ENCODE results near the gene ATP11A. TPM values are rescaled to one million over a fixed set of nuclear protein-coding genes. Genes with fewer than 3 reads are reported as not detected.

ATP11A gene
- total and polyA plus RNA-seq, 9 donors = 6.6 to 72.7 (median 34.9) TPM

DNA sequence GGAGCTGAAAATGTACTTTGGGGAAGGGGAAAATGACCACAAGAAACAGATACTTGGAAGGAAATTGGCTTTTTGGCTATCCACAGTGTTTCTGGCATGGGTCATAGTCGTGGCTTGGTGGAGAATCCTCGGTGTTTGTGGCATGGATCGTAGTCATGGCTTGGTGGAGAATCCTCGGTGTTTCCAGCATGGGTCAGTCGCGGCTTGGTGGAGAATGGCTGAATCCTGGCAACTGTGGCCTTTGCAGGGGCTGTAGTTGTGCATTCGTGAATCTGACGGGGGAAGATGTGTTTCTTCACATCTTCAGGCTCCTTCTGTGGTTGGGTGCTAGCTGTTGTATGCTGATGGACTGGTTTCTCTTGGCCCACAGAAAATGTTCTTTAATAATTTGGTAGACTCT is 217.4 kb downstream of the ATP11A start:
- H3K4me1 ChIP-seq (ENCODE audit: insufficient read depth) = no peaks in the 10 kb centered on the region
- no peak for TF ChIP-seq POLR2A (IDR thresholded peaks at IDR 0.05)
- TF ChIP-seq EP300 (IDR thresholded peaks at IDR 0.05) = no peak
- H3K36me3 ChIP-seq = no peaks in the 10 kb centered on the region
- peak in 1 of 5 donors; percentile 7 for DNase-seq
- no peak overlapping the region for H3K4me3 ChIP-seq
- intact Hi-C loops (cut with DNase I) = no loop called here
- no peaks in the 10 kb centered on the region for H3K9me3 ChIP-seq
- 82 to 91% (median 85%) methylated on average over 8 of the region's 8 CpGs for WGBS, 3 donors
- no peak overlapping the region for H3K27ac ChIP-seq
- no peaks in the 10 kb centered on the region for H3K27me3 ChIP-seq

DNA sequence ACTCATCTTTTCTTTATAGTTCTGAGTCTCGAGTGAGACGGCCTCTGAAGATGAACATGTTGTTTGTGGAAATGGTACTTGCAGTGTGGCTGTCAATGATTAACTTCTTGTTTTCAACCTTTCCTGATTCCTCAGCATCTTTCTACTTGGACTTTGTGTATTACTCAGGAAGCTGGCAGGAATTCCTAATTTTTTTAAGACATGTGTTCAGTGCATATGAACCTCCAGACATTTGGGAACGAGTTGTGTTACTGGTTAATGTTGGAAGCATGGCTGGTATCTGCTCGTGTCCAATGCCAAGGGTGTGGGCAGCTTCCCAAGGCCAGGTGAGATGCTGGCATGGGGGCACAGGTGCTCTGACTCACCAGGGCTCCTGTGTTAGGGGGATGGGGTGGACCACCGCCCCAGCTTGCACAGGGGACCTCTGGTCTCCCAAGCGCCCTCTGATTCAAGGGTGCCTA is 218.1 kb downstream of the ATP11A start:
- Histone ChIP-seq H3K9me3 (no peaks in the 10 kb centered on the region), H3K27ac (no peak overlapping the region), H3K27me3 (no peaks in the 10 kb centered on the region), H3K36me3 (no peaks in the 10 kb centered on the region), H3K4me1 (ENCODE audit: insufficient read depth) (no peaks in the 10 kb centered on the region), H3K4me3 (no peak overlapping the region)
- no peak for TF ChIP-seq POLR2A (IDR thresholded peaks at IDR 0.05)
- TF ChIP-seq, protein P1, sequence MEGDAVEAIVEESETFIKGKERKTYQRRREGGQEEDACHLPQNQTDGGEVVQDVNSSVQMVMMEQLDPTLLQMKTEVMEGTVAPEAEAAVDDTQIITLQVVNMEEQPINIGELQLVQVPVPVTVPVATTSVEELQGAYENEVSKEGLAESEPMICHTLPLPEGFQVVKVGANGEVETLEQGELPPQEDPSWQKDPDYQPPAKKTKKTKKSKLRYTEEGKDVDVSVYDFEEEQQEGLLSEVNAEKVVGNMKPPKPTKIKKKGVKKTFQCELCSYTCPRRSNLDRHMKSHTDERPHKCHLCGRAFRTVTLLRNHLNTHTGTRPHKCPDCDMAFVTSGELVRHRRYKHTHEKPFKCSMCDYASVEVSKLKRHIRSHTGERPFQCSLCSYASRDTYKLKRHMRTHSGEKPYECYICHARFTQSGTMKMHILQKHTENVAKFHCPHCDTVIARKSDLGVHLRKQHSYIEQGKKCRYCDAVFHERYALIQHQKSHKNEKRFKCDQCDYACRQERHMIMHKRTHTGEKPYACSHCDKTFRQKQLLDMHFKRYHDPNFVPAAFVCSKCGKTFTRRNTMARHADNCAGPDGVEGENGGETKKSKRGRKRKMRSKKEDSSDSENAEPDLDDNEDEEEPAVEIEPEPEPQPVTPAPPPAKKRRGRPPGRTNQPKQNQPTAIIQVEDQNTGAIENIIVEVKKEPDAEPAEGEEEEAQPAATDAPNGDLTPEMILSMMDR (IDR thresholded peaks at IDR 0.05) = no peak
- no peak for TF ChIP-seq EP300 (IDR thresholded peaks at IDR 0.05)
- intact Hi-C loops (cut with DNase I) = no loop called here
- peak in 1 of 5 donors; percentile 16 for DNase-seq
- 63 to 69% (median 69%) methylated on average over 6 of the region's 6 CpGs for WGBS, 3 donors

DNA sequence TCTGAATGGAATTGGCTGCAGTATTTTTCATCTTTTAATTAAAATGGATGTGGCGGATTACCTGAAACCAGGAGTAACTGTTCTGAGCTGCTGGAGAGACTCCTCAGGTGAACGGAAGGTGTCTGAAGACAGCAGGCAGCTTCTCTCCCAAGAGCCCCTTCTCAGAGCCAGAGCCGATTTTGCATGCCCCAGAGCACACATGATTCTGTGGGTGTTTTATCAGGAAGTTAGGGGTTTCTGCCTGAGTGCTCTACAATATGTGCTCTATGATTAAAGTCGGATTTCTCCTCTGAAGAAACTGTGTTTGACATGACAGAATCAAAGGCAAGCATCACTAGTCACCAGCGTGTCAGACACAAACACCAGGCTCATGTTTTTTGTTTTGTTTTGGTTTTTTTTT is 218.5 kb downstream of the ATP11A start:
- H3K4me3 ChIP-seq = no peak overlapping the region
- no peak for DNase-seq
- no peaks in the 10 kb centered on the region for H3K27me3 ChIP-seq
- no peaks in the 10 kb centered on the region for H3K4me1 ChIP-seq (ENCODE audit: insufficient read depth)
- 78 to 84% (median 83%) methylated on average over 5 of the region's 5 CpGs for WGBS, 3 donors
- TF ChIP-seq EP300 (IDR thresholded peaks at IDR 0.05) = no peak
- TF ChIP-seq, protein P1 (IDR thresholded peaks at IDR 0.05) = no peak
- TF ChIP-seq POLR2A (IDR thresholded peaks at IDR 0.05) = no peak
- H3K9me3 ChIP-seq = no peaks in the 10 kb centered on the region
- H3K27ac ChIP-seq = no peak overlapping the region
- intact Hi-C loops (cut with DNase I) = no loop called here
- H3K36me3 ChIP-seq = no peaks in the 10 kb centered on the region

DNA sequence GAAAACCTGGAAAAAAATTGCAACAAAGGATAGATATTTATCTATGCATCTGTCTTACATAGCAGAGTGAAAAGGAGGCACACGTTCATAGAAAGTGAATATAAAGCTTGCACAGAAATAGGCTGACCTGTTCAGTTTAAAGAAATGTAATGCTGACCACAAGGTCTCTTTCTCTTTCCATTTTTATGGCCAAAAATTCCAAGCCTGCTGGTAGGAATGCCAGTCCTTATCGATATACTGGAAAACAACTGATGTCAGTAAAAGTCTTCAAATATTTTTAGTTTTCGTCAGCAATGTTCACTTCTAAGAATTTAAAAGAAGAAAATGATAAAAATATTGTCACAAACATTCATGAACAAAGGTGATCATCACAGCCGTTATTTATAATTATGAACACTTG is 220.2 kb downstream of the ATP11A start:
- intact Hi-C loops (cut with DNase I) = no loop called here
- H3K4me3 ChIP-seq = no peak overlapping the region
- no peaks in the 10 kb centered on the region for H3K36me3 ChIP-seq
- 19 to 36% (median 22%) methylated on average over 4 of the region's 4 CpGs for WGBS, 3 donors
- DNase-seq = no peak
- no peaks in the 10 kb centered on the region for H3K9me3 ChIP-seq
- TF ChIP-seq, protein P1 (IDR thresholded peaks at IDR 0.05) = no peak
- no peak for TF ChIP-seq EP300 (IDR thresholded peaks at IDR 0.05)
- TF ChIP-seq POLR2A (IDR thresholded peaks at IDR 0.05) = no peak
- no peak overlapping the region for H3K27ac ChIP-seq
- H3K27me3 ChIP-seq = no peaks in the 10 kb centered on the region
- no peaks in the 10 kb centered on the region for H3K4me1 ChIP-seq (ENCODE audit: insufficient read depth)

DNA sequence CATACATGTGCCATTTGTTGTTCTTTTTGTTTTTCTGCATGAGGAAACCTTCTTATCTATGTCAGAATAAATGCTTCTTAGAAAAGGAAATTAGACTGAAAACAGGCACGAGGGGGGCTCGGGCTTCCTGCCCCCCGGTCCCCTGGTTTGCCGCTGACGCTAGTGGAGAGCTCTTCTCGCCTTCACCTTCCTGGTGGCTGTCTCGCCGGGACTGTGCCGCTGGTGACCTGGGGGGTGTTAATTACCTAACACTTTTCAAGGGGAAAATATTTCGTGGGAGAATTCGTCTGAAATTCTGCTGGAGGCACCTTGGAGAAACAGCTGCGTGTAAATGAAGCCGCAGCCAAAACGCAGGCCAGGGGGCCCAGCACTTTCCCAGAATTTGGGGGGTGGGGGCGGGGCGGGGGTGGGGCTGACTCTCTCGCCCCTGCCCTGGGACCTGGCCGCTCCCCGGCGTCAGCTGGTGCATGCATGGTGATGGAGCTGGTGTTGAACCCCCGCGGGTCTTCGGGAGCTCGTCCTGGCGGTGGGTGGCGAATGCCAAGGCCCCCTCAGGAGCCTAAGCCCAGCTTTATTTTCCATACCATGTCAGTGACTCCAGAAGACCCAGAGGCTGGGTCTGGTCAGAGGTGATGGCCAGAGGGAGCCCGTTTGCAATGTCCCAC is 220.9 kb downstream of the ATP11A start:
- Histone ChIP-seq H3K9me3 (no peaks in the 10 kb centered on the region), H3K36me3 (no peaks in the 10 kb centered on the region), H3K27ac (no peak overlapping the region), H3K4me3 (no peak overlapping the region), H3K4me1 (ENCODE audit: insufficient read depth) (no peaks in the 10 kb centered on the region), H3K27me3 (no peaks in the 10 kb centered on the region)
- TF ChIP-seq EP300 (IDR thresholded peaks at IDR 0.05) (no peak), POLR2A (IDR thresholded peaks at IDR 0.05) (no peak)
- TF ChIP-seq, protein P1 (IDR thresholded peaks at IDR 0.05) = no peak
- intact Hi-C loops (cut with DNase I) = no loop called here
- 37 to 51% (median 37%) methylated on average over 26 to 27 of the region's 27 CpGs for WGBS, 3 donors
- DNase-seq = peak in 1 of 5 donors; percentile 17
